NOMO-1 (cell line): ENCODE data around the gene TXNDC17.
"Not testable (repeated sequence)": the region's sequence is repeated elsewhere in the genome, so short reads cannot be mapped to it uniquely, and the experiment has no call there.

ENCODE experiments used
- DNase-seq, 2 experiments: peaks; one replicate each; lab custom pipeline; 2025; ENCODE audit not compliant: unreplicated experiment in 2 of 2; lab: John Stamatoyannopoulos, UW

Gene TXNDC17

DNA sequence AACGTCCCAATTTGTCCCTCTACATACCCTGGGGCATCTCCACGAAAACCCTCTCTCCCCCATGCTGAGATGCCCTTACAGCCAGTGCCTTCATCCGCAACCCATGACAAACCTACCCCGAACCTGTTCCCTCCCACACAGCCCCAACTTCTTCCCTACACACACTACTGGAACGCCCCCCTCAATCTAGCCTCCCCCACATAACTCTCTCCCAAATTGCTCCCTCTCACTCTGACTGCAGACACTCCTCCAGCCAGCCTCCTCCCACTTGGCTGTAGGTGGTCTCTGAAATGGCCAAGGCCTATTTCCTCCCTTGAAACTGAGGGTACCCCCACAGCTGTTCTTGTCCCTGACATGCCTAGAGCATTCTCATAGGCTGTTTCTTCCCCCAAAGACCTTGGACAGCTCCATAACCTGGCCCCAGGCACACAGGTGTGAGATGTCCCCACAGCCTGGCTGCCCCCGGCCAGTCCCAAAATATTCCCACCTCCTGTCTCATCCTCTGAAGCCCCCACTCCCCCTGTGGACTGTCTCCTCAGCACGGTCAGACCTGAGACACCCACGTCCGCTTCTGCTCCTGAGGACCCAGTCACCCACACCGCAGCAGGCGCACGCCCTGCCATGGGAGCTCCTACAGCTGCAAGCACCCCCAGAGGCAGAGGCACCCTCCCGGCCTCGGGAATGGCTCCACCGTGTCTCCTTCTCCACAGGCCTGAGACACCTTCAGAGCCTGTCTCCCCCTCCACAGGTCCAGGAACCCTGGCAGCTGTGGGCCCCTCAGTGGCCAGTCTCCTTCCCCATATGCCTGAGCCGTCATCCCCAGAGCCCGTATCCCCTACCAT lies 4.0 kb upstream of the TXNDC17 start:
- no peak for DNase-seq

- DNase-seq, result no peak
Observed at GRCh38 chr17:6637458-6637840, 3.4 kb upstream of the TXNDC17 start.

- no peak for DNase-seq
Observed at GRCh38 chr17:6638046-6638908, 2.6 kb upstream of the TXNDC17 start.

DNA sequence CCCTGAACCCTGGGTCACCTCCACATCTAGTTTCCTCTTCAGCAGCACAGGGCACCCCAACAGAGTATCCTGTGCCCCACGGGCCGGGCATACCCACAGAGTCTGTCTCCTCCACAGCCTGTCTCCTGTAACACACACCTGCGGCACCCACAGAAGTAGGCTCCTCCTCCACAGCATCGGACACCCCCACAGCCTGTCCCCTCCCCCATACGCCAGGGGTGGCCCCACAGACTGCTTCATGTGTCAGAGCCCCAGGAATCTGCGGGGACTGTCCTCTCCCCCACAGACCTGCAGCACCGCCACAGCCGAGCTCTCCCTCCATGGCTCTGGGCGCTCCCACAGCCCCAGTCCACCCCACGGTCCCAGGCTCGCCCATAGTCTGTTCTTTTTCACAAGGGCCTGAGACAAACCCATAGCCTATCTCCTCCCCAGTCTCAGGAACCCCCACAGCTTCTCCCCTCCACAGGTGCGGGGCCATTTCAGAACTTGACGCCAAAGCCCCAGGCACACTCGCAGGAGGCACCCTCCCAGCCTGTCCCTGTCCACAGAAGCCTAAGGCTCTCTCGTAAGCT lies 1.8 kb upstream of the TXNDC17 start:
- no peak for DNase-seq

DNA sequence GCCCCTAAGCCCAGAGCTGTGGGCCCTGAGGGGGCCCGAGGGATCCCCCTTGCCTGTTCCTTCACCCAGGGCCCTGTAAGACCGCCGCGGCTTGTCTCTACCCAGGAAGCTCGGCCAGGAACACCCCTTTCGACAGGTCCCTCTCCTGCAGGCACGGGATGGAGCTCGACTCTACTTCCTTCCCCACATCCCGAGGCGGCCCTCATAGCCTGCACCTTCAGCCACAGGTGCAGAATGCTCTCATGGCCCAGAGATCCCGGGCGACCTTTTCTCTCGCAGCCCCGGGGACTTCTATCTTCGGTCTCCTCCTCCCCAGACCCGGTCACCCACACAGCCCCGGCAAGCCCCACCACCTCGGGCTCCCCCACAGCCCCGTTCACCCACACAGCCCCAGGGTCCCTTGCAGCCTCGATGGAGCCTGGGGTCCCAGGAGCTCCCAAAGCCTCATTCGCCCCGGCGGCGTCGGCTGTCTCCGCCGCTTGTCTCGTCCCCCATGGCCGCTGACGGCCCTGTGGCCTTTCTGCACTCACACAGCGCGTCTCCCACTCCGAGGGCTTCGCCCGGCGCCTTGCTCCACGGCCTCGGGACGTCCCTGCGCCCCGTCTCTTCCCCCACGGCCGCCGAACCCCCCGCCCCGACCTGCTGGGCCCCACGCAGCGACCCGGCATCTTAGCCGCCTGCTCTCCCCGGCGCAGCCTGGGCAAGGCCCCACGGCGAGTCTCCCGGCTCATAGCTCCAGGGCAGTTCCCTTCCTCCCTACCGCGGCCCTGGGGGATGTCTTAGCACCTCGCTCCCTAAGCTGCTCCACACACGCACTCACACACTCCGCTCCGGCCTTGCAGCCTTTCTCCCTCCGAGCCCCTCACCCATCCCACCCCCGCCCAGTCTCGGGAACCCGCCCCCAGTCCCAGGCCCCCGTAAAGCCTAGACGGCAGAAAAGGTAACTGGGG lies 999 bp upstream of the TXNDC17 start:
- DNase-seq, result peak; percentile 22 to 32

DNA sequence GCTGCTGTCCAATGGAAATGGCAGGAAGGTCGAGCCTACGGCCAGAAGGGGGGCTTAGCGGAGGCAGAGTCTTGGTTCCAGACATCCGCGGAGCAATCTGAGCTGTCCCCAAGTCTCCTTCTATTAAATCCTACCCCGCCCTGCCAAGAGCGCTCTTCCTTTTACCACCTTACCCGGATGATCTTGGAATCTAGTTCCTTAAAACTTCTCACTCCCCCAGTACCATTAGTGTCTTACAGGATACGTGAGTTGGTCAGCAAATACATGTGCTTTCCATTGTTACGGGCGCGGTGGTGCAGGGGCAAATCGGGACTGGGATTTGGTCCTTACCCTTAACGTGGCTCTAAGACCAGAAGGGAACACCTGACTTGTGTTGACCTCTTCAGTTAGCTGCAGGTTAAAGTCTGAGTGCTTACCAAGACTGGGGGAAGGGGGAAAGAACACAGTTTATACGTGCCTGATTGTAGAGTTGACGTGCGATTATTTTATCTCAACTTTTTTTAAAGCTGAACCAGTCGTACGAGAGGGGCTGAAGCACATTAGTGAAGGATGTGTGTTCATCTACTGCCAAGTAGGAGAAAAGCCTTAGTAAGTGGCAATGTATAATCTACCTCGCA lies 495 bp downstream of the TXNDC17 start:
- peak; percentile 19 to 22 for DNase-seq

GRCh38 chr17:6642592-6642991 lies 1.7 kb downstream of the TXNDC17 start:
- no peak for DNase-seq

DNA sequence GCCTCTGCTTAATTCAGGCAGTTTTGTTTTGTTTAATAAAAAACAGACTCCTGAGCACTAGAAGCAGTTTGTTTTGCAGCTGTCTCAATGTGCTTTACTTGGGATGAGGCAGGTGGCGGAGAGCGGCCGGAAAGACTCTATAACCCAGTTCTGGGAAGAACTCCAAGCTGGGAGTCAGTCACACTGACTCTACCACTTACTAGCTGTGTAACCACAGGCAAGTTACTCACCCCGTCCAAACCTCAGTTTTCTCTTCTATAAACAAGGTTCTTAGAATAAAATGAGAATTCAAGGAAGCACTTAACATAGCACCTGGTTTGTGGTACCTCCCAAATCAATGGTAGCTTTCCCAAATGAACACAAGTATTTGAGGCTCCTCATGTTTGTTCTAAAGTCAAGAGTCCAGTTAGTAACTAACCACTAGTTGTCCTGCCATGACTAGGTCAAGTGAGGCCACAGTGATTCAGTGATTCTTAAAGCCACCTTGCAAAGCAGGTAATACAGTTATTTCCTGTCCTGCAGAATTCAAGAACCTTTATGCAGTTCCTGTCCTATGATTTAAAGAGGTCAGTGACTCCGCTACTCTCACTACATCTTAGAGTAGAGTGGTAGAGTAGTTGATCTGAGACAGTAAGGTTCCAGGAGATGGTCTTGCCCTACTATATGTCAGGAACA lies 2.7 kb downstream of the TXNDC17 start:
- no peak for DNase-seq

DNA sequence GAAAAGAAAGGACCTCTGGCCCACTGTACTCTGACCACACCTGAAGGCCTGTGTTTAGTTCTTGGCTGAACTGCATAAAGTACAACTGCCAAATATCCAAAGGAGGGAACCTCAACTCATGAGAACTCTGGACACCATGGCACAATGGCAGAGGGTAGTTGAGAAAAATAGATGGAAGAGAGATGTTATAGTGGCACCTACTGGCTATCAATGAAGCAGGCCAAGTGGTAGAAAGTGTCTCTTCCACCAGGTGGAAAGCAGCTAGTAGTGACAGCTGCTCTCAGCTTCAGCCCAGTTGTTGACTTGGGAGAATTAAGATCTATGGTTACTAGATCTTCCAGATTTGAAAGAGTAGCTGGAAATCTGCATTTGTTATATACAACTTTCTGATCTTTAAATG lies 7.3 kb downstream of the TXNDC17 start:
- peak in 1 of 2 experiments; percentile 19 for DNase-seq

DNA sequence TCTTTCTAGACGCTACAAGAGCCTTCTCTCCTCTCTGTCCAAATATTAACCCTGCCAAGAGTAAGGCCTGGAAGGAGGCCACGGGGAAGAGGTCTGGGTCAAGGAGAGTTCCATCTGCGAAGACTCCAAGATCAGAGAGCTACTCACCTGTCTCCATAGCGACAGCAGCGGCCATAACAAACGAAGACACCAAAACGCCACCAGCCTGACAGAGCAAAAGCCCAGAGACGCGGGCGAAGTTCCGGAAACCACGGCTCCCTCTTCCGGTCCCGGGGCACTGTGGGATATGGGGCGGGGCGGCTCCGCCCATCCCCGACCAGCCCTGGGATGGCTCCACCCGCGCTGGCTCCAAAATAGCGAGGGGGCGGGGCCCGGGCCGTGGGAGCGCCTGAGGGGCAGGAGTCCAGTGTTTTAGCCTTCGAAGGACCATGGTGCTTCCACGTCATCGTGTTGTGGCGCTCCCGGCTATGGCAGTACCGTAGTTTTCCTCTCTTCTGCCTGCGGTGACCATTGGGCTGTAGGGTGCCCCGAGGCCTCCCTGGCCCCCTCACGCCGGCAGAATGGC lies 10.6 kb downstream of the TXNDC17 start, which contains the start of the genes C17orf100 and MED31:
Gene C17orf100 (plus strand): TSS at position 409 of the 565 bp plus-strand sequence. CDS start 152 bp downstream, at position 561.
Gene MED31 (minus strand): TSS at position 252 of the 565 bp plus-strand sequence. CDS start 77 bp downstream, at position 175.
- peak; percentile 86 to 92 for DNase-seq

DNA sequence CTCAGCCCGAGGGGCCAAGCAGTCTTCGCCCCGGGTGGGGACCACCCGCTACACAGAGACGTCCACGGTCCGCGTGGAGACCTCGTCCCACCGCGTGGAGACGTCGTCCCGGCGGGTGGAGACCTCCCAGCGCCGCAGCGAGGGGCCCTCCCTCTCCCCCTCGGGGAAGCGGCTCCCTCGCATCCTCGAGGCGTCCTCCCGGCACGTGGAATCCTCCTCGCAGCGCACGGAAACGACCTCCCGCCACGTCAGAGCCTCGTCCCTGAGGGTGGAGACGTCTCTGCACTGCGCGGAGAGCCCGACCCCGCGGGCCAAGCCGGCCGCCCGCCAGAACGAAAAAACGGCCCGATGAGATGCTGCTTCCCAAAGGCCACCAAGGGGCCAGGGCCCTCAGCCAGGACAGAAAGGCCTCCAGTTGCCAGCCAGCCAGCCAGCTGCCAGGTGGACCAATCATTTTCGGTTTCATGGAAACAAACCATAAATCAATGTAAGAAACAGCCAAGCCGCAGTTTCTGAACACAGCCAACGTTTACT lies 11.1 kb downstream of the TXNDC17 start:
- DNase-seq, result peak in 1 of 2 experiments; percentile 48

DNA sequence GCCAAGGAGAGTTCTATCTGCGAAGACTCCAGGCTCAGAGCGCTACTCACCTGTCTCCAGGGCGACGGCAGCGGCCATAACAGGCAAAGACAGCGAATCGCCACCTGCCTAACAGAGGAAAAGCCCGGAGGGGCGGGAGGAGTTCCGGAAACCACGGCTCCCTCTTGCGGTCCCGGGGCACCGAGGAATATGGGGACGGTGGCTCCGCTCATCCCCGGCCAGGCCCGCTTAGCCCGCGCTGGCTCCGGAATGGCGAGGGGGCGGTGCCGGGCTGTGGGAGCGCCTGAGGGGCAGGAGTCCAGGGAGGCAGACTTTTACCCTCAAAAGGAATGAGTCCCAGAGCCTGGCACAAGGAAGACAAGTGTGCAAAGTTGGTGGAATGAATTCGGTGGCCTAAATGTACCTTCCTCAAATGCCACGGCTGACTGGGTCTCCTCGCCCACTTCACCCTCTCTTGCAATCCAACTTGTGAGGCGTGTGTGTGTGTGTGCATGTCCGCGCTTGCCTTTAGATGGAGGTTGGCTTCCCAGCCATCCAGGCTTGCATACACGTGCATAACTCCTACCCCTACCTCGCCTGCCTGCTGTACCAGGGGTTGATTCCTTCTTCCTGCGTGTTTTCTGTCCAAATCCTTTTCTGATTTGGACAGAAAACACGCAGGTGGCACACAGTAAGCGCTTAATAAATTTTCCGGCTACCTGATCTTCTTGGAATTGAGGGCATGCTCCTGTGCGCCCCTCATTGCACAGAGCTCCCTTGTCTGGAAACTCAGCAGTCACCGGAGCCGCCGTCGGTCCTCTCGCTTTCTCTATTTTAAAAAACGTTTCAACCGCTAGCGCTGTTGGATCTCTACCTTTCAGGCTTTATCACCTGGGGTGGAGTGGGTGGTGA lies 14.2 kb downstream of the TXNDC17 start:
- DNase-seq, result no peak

DNA sequence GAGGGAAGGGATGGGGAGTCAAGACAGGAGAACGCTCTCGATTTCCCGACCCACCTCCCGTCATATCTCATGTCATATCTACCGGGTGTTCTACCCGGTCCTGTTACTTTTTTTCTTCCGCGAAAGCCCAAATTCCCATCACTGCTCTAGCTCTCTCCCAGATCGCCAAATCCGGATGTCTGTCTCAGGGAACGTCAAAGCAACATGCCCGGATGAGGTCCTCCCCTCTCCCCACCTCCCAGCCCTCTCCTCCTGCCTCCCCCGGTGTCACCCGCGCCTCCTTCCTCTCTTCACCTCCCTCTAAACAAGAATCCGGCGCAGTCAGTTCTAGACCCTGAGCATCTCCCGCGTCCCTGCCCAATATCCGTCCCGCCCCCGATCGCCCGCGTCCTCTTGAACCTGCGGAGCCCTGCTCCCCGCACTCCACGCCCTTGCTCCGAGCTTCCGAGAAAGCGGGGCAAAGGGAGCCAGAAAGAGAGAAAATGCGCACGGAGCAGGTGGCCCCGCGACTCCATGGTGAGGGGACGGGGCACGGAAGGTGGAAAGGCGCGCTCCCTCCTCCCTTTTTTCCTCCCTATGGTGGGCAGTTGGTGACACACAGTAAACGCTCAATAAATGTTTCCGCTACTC lies 15.0 kb downstream of the TXNDC17 start:
- not testable (repeated sequence) for DNase-seq

- not testable (repeated sequence) for DNase-seq
Observed at GRCh38 chr17:6656797-6657632, 16.2 kb downstream of the TXNDC17 start.

DNA sequence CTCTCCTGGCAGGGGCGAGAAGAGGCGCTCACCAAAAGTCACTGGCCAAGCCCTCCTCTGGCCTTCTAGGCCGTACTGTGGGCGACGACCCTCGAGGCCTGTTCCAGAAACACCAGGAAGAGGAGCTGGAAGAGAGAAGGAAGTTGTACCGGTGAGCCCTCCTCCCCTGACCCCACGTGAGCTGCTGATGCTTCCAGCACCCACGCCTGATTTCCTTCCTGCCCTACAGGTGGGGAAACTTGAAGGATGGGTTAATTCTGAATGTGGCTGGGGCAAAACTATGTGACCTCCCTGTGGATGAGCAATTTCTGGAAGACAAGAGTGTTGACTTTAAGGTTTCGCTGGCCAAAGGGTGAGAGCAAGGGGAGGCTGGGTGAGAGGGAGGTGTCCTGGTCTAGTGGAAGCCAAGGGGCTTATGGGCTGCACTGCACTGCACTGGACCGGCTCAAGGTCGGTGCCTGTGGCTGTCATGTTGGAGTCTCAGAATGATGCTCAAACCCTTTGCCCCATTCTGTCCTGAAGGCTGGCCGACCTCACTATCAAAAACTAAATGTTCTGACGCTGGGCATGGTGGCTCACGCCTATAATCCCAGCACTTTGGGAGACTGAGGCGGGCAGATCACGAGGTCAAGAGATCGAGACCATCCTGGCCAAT lies 16.9 kb downstream of the TXNDC17 start:
- no peak for DNase-seq

DNA sequence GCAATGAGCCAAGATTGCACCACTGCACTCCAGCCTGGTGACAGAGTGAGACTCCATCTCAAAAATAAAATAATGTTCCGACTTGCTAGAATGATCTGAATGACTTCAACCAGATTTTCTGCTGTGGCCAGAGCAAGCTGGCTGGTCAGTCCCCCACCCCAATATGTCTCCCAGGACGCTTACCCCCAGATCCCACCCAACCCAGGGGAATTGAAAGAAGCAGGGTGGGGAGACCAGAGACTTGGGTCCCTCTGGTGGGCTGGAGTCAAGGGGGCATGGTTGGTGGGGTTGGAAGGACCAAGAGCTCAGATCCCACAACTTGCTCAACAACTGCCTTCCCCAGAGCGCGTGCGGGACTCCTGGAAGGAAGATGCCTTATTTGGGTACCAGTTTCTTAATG lies 17.6 kb downstream of the TXNDC17 start:
- not testable (repeated sequence) for DNase-seq
